Measurements from ENCODE around the gene PI4KB.
"Not testable (repeated sequence)": the region's sequence is repeated elsewhere in the genome, so short reads cannot be mapped to it uniquely, and the experiment has no call there.

PI4KB gene

GRCh38 chr1:151284013-151284577 lies 43.1 kb downstream of the PI4KB start:
- no peak for DNase-seq (ENCODE audit: low spot score)
- peaks cover 15% of the 10 kb centered on the region for H3K4me1 Mint-ChIP-seq (ENCODE audit: low read depth)
- no peaks in the 10 kb centered on the region for H3K9me3 Mint-ChIP-seq
- H3K36me3 Mint-ChIP-seq (ENCODE audit: low read depth) = peaks cover 13% of the 10 kb centered on the region
- H3K27me3 Mint-ChIP-seq (ENCODE audit: low read depth) = no peaks in the 10 kb centered on the region
- H3K4me3 Mint-ChIP-seq = peak overlapping the region; percentile 95
- H3K27ac Mint-ChIP-seq = peak overlapping the region; percentile 89

GRCh38 chr1:151282883-151283725 lies 44.1 kb downstream of the PI4KB start:
- Mint-ChIP-seq H3K36me3 (ENCODE audit: low read depth) (peaks cover 5% of the 10 kb centered on the region), H3K4me3 (peak overlapping the region; percentile 95), H3K27ac (peak overlapping the region; percentile 89), H3K27me3 (ENCODE audit: low read depth) (no peaks in the 10 kb centered on the region), H3K4me1 (ENCODE audit: low read depth) (peaks cover 15% of the 10 kb centered on the region), H3K9me3 (no peaks in the 10 kb centered on the region)
- DNase-seq (ENCODE audit: low spot score) = peak; percentile 23

GRCh38 chr1:151281969-151282882 lies 45.0 kb downstream of the PI4KB start, which contains the start of gene ZNF687:
Gene ZNF687 (plus strand): TSS chr1:151282299. CDS start chr1:151286292, 3,993 bp downstream.
- Mint-ChIP-seq H3K4me3 (peak within 1 kb of the TSS; percentile 95), H3K27me3 (ENCODE audit: low read depth) (no peaks in the 10 kb centered on the region), H3K9me3 (no peaks in the 10 kb centered on the region), H3K27ac (peak within 1 kb of the TSS; percentile 99), H3K4me1 (ENCODE audit: low read depth) (peaks cover 18% of the 10 kb centered on the region), H3K36me3 (ENCODE audit: low read depth) (peaks cover 5% of the 10 kb centered on the region)
- peak; percentile 99 for DNase-seq (ENCODE audit: low spot score)

GRCh38 chr1:151281225-151281968 lies 45.8 kb downstream of the PI4KB start:
- Mint-ChIP-seq H3K27ac (peak overlapping the region; percentile 99), H3K4me1 (ENCODE audit: low read depth) (peaks cover 18% of the 10 kb centered on the region), H3K27me3 (ENCODE audit: low read depth) (no peaks in the 10 kb centered on the region), H3K4me3 (peak overlapping the region; percentile 95), H3K36me3 (ENCODE audit: low read depth) (peaks cover 2% of the 10 kb centered on the region), H3K9me3 (no peaks in the 10 kb centered on the region)
- DNase-seq (ENCODE audit: low spot score) = peak; percentile 95

GRCh38 chr1:151277249-151277648 lies 50.0 kb downstream of the PI4KB start:
- Mint-ChIP-seq H3K27ac (no peak overlapping the region), H3K4me3 (no peak overlapping the region), H3K27me3 (ENCODE audit: low read depth) (no peaks in the 10 kb centered on the region)

GRCh38 chr1:151275341-151275740 lies 51.9 kb downstream of the PI4KB start:
- H3K27ac Mint-ChIP-seq; DNase-seq (ENCODE audit: low spot score); H3K36me3 Mint-ChIP-seq (ENCODE audit: low read depth); H3K9me3 Mint-ChIP-seq; H3K4me3 Mint-ChIP-seq; H3K27me3 Mint-ChIP-seq (ENCODE audit: low read depth); H3K4me1 Mint-ChIP-seq (ENCODE audit: low read depth): not testable (repeated sequence)

More at GRCh38 chr1:151277249-151277648, 50.0 kb downstream of the PI4KB start:
- peak; percentile 53 for DNase-seq (ENCODE audit: low spot score)
- H3K36me3 Mint-ChIP-seq (ENCODE audit: low read depth) = peaks cover 3% of the 10 kb centered on the region
- H3K9me3 Mint-ChIP-seq = no peaks in the 10 kb centered on the region
- H3K4me1 Mint-ChIP-seq (ENCODE audit: low read depth) = peaks cover 4% of the 10 kb centered on the region

GRCh38 chr1:151273924-151274466 lies 53.2 kb downstream of the PI4KB start:
- H3K36me3 Mint-ChIP-seq (ENCODE audit: low read depth) = peaks cover 12% of the 10 kb centered on the region
- H3K9me3 Mint-ChIP-seq = no peaks in the 10 kb centered on the region
- DNase-seq (ENCODE audit: low spot score) = no peak
- H3K27ac Mint-ChIP-seq = no peak overlapping the region
- no peaks in the 10 kb centered on the region for H3K27me3 Mint-ChIP-seq (ENCODE audit: low read depth)
- H3K4me3 Mint-ChIP-seq = no peak overlapping the region
- H3K4me1 Mint-ChIP-seq (ENCODE audit: low read depth) = peaks cover 4% of the 10 kb centered on the region

GRCh38 chr1:151267760-151268159 lies 59.5 kb downstream of the PI4KB start:
- Mint-ChIP-seq H3K4me1 (ENCODE audit: low read depth) (no peaks in the 10 kb centered on the region), H3K27me3 (ENCODE audit: low read depth) (no peaks in the 10 kb centered on the region), H3K36me3 (ENCODE audit: low read depth) (peaks cover 46% of the 10 kb centered on the region), H3K4me3 (no peak overlapping the region), H3K27ac (peak overlapping the region; percentile 49), H3K9me3 (no peaks in the 10 kb centered on the region)
- DNase-seq (ENCODE audit: low spot score) = no peak

- Mint-ChIP-seq H3K4me1 (ENCODE audit: low read depth) (no peaks in the 10 kb centered on the region), H3K27ac (no peak overlapping the region), H3K27me3 (ENCODE audit: low read depth) (no peaks in the 10 kb centered on the region), H3K36me3 (ENCODE audit: low read depth) (peaks cover 44% of the 10 kb centered on the region), H3K4me3 (no peak overlapping the region), H3K9me3 (no peaks in the 10 kb centered on the region)
- no peak for DNase-seq (ENCODE audit: low spot score)
Measured at GRCh38 chr1:151266821-151267220, 60.4 kb downstream of the PI4KB start.

- H3K4me1 Mint-ChIP-seq (ENCODE audit: low read depth) = no peaks in the 10 kb centered on the region
Measured at GRCh38 chr1:151266315-151266714, 60.9 kb downstream of the PI4KB start.

GRCh38 chr1:151265446-151266236 lies 61.6 kb downstream of the PI4KB start:
- Mint-ChIP-seq H3K27ac (no peak overlapping the region), H3K9me3 (no peaks in the 10 kb centered on the region), H3K27me3 (ENCODE audit: low read depth) (no peaks in the 10 kb centered on the region), H3K4me1 (ENCODE audit: low read depth) (no peaks in the 10 kb centered on the region), H3K36me3 (ENCODE audit: low read depth) (peaks cover 40% of the 10 kb centered on the region), H3K4me3 (no peak overlapping the region)
- DNase-seq (ENCODE audit: low spot score) = no peak

More at GRCh38 chr1:151266315-151266714, 60.9 kb downstream of the PI4KB start:
- no peak for DNase-seq (ENCODE audit: low spot score)
- no peaks in the 10 kb centered on the region for H3K27me3 Mint-ChIP-seq (ENCODE audit: low read depth)
- no peaks in the 10 kb centered on the region for H3K9me3 Mint-ChIP-seq
- H3K36me3 Mint-ChIP-seq (ENCODE audit: low read depth) = peaks cover 41% of the 10 kb centered on the region
- no peak overlapping the region for H3K27ac Mint-ChIP-seq
- no peak overlapping the region for H3K4me3 Mint-ChIP-seq

GRCh38 chr1:151259351-151259750 lies 67.9 kb downstream of the PI4KB start:
- Mint-ChIP-seq H3K27ac (no peak overlapping the region), H3K4me3 (no peak overlapping the region), H3K4me1 (ENCODE audit: low read depth) (peaks cover 15% of the 10 kb centered on the region), H3K27me3 (ENCODE audit: low read depth) (no peaks in the 10 kb centered on the region), H3K36me3 (ENCODE audit: low read depth) (peaks cover 9% of the 10 kb centered on the region), H3K9me3 (no peaks in the 10 kb centered on the region)
- DNase-seq (ENCODE audit: low spot score) = no peak
